Keratinocyte (primary cell): Measurements from ENCODE around the gene HERC3. TPM values are rescaled to one million over a fixed set of nuclear protein-coding genes. Genes with fewer than 3 reads are reported as not detected.
A peak's percentile ranks its signal among the peaks of the same experiment; 100 is the strongest.

Experiments
- DNase-seq: peaks from one replicate; pipeline ENCODE4 v3.0.0-alpha.2; 2011; ENCODE audit warnings: low read depth, missing footprints, low spot score
- FAIRE-seq: peaks from 2 replicates; lab custom pipeline; 2011; peaks lifted over from hg19 to GRCh38; lab: Jason Lieb, UNC
- H2AFZ ChIP-seq: 2 replicates; pipeline ENCODE4 v1.6.0; 2012; ENCODE audit warnings: low read length, control low read depth, inconsistent platforms; ENCODE audit not compliant: control insufficient read depth
- H3K27ac ChIP-seq: 2 replicates; pipeline ENCODE4 v1.5.1; 2011; ENCODE audit warnings: low read length; ENCODE audit not compliant: control insufficient read depth, insufficient read depth
- H3K27me3 ChIP-seq: 3 replicates; pipeline ENCODE4 v1.6.0; 2011; ENCODE audit warnings: low read length; ENCODE audit not compliant: control insufficient read depth, insufficient read depth; ENCODE audit errors: extremely low read depth
- H3K36me3 ChIP-seq, 2 experiments: 2 replicates in 1 of 2; 3 replicates in 1 of 2; pipeline ENCODE4 v1.5.1; 2011; ENCODE audit warnings: low read length in 2 of 2, mild to moderate bottlenecking in 1 of 2; ENCODE audit not compliant: control insufficient read depth in 2 of 2, insufficient read depth in 2 of 2; ENCODE audit errors: extremely low read depth in 1 of 2
- H3K4me1 ChIP-seq: 3 replicates; pipeline ENCODE4 v1.5.1; 2011; ENCODE audit warnings: low read length; ENCODE audit not compliant: control insufficient read depth, insufficient read depth; ENCODE audit errors: extremely low read depth
- H3K4me2 ChIP-seq: 3 replicates; pipeline ENCODE4 v1.6.0; 2011; ENCODE audit warnings: low read depth, low read length; ENCODE audit not compliant: control insufficient read depth, insufficient read depth; ENCODE audit errors: extremely low read depth
- H3K4me3 ChIP-seq, 3 experiments: fragments of 200-600 bp in 1 of 3; sonication (generic) in 1 of 3; 2 replicates in 2 of 3; 3 replicates in 1 of 3; pipeline ENCODE4 v1.5.1; 2011 to 2016; ENCODE audit warnings: low read length in 3 of 3, mild to moderate bottlenecking in 3 of 3, control low read depth in 2 of 3, inconsistent platforms in 1 of 3, low read depth in 1 of 3, mixed read lengths in 1 of 3, mixed run types in 1 of 3, moderate library complexity in 1 of 3; ENCODE audit not compliant: control insufficient read depth in 2 of 3, insufficient read depth in 2 of 3; ENCODE audit errors: extremely low read depth in 1 of 3
- H3K79me2 ChIP-seq: 2 replicates; pipeline ENCODE4 v1.6.0; 2012; ENCODE audit warnings: low read length; ENCODE audit not compliant: control insufficient read depth, insufficient read depth
- H3K9ac ChIP-seq: 3 replicates; pipeline ENCODE4 v1.6.0; 2011; ENCODE audit warnings: low read length; ENCODE audit not compliant: control insufficient read depth, insufficient read depth; ENCODE audit errors: extremely low read depth
- H3K9me1 ChIP-seq: 3 replicates; pipeline ENCODE4 v1.6.0; 2011; ENCODE audit warnings: low read length; ENCODE audit not compliant: control insufficient read depth, insufficient read depth; ENCODE audit errors: extremely low read depth
- H3K9me3 ChIP-seq: 2 replicates; pipeline ENCODE4 v1.5.1; 2012; ENCODE audit warnings: low read depth, low read length; ENCODE audit not compliant: control insufficient read depth
- H4K20me1 ChIP-seq: 3 replicates; pipeline ENCODE4 v1.6.0; 2011; ENCODE audit warnings: low read length; ENCODE audit not compliant: control insufficient read depth, insufficient read depth; ENCODE audit errors: extremely low read depth
- CTCF ChIP-seq, 3 experiments: IDR thresholded peaks in 1 of 3; conservative IDR thresholded peaks in 1 of 3; optimal IDR thresholded peaks in 1 of 3; 2 replicates in 2 of 3; 3 replicates in 1 of 3; pipeline versions ENCODE3 to v1.5.1; 2011; ENCODE audit warnings: low read length in 3 of 3, mild to moderate bottlenecking in 3 of 3, moderate library complexity in 2 of 3, control low read depth in 1 of 3, inconsistent platforms in 1 of 3; ENCODE audit not compliant: insufficient read depth in 2 of 3; ENCODE audit errors: extremely low read depth in 1 of 3
- EZH2 ChIP-seq: IDR thresholded peaks from one replicate; pipeline ENCODE4 v1.6.1; 2012; ENCODE audit warnings: inconsistent platforms, mild to moderate bottlenecking, low read length, moderate library complexity
- dilution Hi-C: fragments of 300-500 bp; cut with MboI; formaldehyde crosslinking; loops from one replicate; pipeline ENCODE4 v1.7.0; 2020; ENCODE audit warnings: low sequenced_read_pairs; ENCODE audit not compliant: extremely low pct_ligation_motif_present
- polyA plus RNA-seq, 5 experiments: library from polyadenylated mRNA; depleted of rRNA in 3 of 5; stranded (reverse) in 3 of 5; stranded (forward) in 1 of 5; unstranded in 1 of 5; fragments of >200 nt; gene quantifications; 1 replicate in 1 of 5; 2 replicates in 3 of 5; 3 replicates in 1 of 5; pipeline versions ENCODE4 v1.2.1 to v1.2.3, GENCODE V29; 2011 to 2012; ENCODE audit warnings: missing spikeins in 2 of 5, low read depth in 1 of 5, low replicate concordance in 1 of 5

The HERC3 gene
- polyA plus RNA-seq, 1 donor (not counting 4 experiments of a cell fraction or from before 2014, with no cell fraction given), result 26.3 TPM

GRCh38 chr4:88705805-88706492 is 113.7 kb downstream of the HERC3 start:
- no peaks in the 10 kb centered on the region for H3K27me3 ChIP-seq
- no peak overlapping the region for H2AFZ ChIP-seq
- H4K20me1 ChIP-seq, result no peaks in the 10 kb centered on the region
- TF ChIP-seq EZH2 (no peak), CTCF (optimal IDR thresholded peaks at IDR 0.05 in 1 of 3, IDR thresholded peaks at IDR 0.05 in 1 of 3, conservative IDR thresholded peaks at IDR 0.05 in 1 of 3; ENCODE audit: extremely low read depth in 1 of 3, insufficient read depth in 2 of 3, low read length in 3 of 3) (no peak)
- no peaks in the 10 kb centered on the region for H3K4me1 ChIP-seq
- H3K9ac ChIP-seq, result no peak overlapping the region
- H3K79me2 ChIP-seq, result no peaks in the 10 kb centered on the region
- DNase-seq (no peak), FAIRE-seq (no peak)
- H3K9me1 ChIP-seq, result no peaks in the 10 kb centered on the region
- no peak overlapping the region for H3K27ac ChIP-seq
- H3K4me2 ChIP-seq, result no peak overlapping the region
- no peak overlapping the region for H3K4me3 ChIP-seq
- dilution Hi-C loops, result no loop called here
- peaks cover 3 to 19% of the 10 kb centered on the region in 2 experiments for H3K36me3 ChIP-seq
- H3K9me3 ChIP-seq, result no peaks in the 10 kb centered on the region

- Histone ChIP-seq H2AFZ (no peak overlapping the region), H3K4me1 (no peaks in the 10 kb centered on the region), H3K27ac (no peak overlapping the region), H3K9ac (no peak overlapping the region), H3K9me3 (no peaks in the 10 kb centered on the region), H4K20me1 (no peaks in the 10 kb centered on the region), H3K79me2 (no peaks in the 10 kb centered on the region), H3K4me2 (no peak overlapping the region), H3K36me3 (peaks cover 4 to 19% of the 10 kb centered on the region in 2 experiments), H3K27me3 (no peaks in the 10 kb centered on the region), H3K4me3 (no peak overlapping the region), H3K9me1 (no peaks in the 10 kb centered on the region)
- DNase-seq, result no peak
- TF ChIP-seq CTCF (optimal IDR thresholded peaks at IDR 0.05 in 1 of 3, IDR thresholded peaks at IDR 0.05 in 1 of 3, conservative IDR thresholded peaks at IDR 0.05 in 1 of 3; ENCODE audit: extremely low read depth in 1 of 3, insufficient read depth in 2 of 3, low read length in 3 of 3) (peak; percentile 14 to 46 (median 19)), EZH2 (no peak)
- peak; percentile 20 for FAIRE-seq
- dilution Hi-C loops, result no loop called here
Observed at GRCh38 chr4:88706574-88706973, 114.3 kb downstream of the HERC3 start.
